Kidney (tissue), 14 donors: Measurements from ENCODE around the gene SRCIN1. TPM values are rescaled to one million over a fixed set of nuclear protein-coding genes. Genes with fewer than 3 reads are reported as not detected.

Experiments
- DNase-seq, 5 donors: peaks; one replicate each; pipeline ENCODE4 v3.0.0-alpha.2; 2013 to 2020
- FAIRE-seq: peaks from 2 replicates; lab custom pipeline; 2012; peaks lifted over from hg19 to GRCh38; lab: Jason Lieb, UNC
- H3K27ac ChIP-seq, 2 donors: one replicate each; pipeline ENCODE4 v1.7.0; 2013; ENCODE audit warnings: low read depth in 2 of 2, low read length in 2 of 2, inconsistent platforms in 1 of 2
- H3K27me3 ChIP-seq: one replicate; pipeline ENCODE4 v1.7.1; 2013; ENCODE audit warnings: low read length, inconsistent platforms; ENCODE audit not compliant: control insufficient read depth, insufficient read depth
- H3K36me3 ChIP-seq, 3 donors: one replicate each; pipeline versions ENCODE4 v1.7.0 to v1.7.1; 2013; ENCODE audit warnings: low read length in 3 of 3, control low read depth in 1 of 3, inconsistent platforms in 1 of 3; ENCODE audit not compliant: insufficient read depth in 3 of 3, control insufficient read depth in 2 of 3
- H3K4me1 ChIP-seq, 3 donors: one replicate each; pipeline versions ENCODE4 v1.7.0 to v1.7.1; 2013; ENCODE audit warnings: low read length in 3 of 3, inconsistent platforms in 1 of 3, low read depth in 1 of 3; ENCODE audit not compliant: control insufficient read depth in 2 of 3, insufficient read depth in 2 of 3
- H3K4me3 ChIP-seq, 3 donors: one replicate each; pipeline versions ENCODE4 v1.7.0 to v1.8.1; 2013; ENCODE audit warnings: low read length in 3 of 3, control low read depth in 1 of 3, inconsistent platforms in 1 of 3
- H3K9ac ChIP-seq, 3 donors: one replicate each; pipeline versions ENCODE4 v1.7.0 to v1.7.1; 2013; ENCODE audit warnings: low read length in 3 of 3, control low read depth in 1 of 3, inconsistent platforms in 1 of 3
- H3K9me3 ChIP-seq, 3 donors: one replicate each; pipeline versions ENCODE4 v1.7.0 to v1.7.1; 2013; ENCODE audit warnings: low read length in 3 of 3, control low read depth in 1 of 3, inconsistent platforms in 1 of 3; ENCODE audit not compliant: control insufficient read depth in 2 of 3, insufficient read depth in 1 of 3
- intact Hi-C: fragments of 100-400 bp; cut with DNase I; formaldehyde crosslinking; loops from one replicate; pipeline ENCODE4 v1.11.1; 2022
- polyA plus RNA-seq: library from polyadenylated mRNA; stranded (reverse); fragments of 350-450 nt; fragmentation: Illumina TruSeq; extraction: RNeasy Lipid Tissue Mini Kit (QIAGEN cat#74804); gene quantifications from one replicate; pipeline ENCODE4 v1.2.3, GENCODE V29; 2014; ENCODE audit warnings: low read depth, low replicate concordance; ENCODE audit not compliant: insufficient read depth
- total RNA-seq: library from RNA; stranded (reverse); fragmentation: NEBNext Ultra II Directional; extraction: Animal tissue kit (Norgen Biotek cat#: 25700); gene quantifications from one replicate; pipeline ENCODE4 v1.2.1, GENCODE V29; 2021
- TF ChIP-seq, protein P1 (sequence below): IDR thresholded peaks from 3 replicates; pipeline ENCODE4 v1.5.1; 2012; ENCODE audit warnings: mild to moderate bottlenecking, moderate library complexity, borderline replicate concordance; ENCODE audit not compliant: insufficient read depth; ENCODE audit errors: extremely low read depth
- donor health status: control.
- donor health status: control.
- donor health status: control.
- donor health status: control.
- donor health status: control.
- donor health status: DM: yes; HTN: yes; CAD: no.
- donor health status: Normal renal cell carcinoma (clear cell type).

Gene SRCIN1
- total and polyA plus RNA-seq, 2 donors from 2014 or later: 0.34 to 6.1 TPM

DNA sequence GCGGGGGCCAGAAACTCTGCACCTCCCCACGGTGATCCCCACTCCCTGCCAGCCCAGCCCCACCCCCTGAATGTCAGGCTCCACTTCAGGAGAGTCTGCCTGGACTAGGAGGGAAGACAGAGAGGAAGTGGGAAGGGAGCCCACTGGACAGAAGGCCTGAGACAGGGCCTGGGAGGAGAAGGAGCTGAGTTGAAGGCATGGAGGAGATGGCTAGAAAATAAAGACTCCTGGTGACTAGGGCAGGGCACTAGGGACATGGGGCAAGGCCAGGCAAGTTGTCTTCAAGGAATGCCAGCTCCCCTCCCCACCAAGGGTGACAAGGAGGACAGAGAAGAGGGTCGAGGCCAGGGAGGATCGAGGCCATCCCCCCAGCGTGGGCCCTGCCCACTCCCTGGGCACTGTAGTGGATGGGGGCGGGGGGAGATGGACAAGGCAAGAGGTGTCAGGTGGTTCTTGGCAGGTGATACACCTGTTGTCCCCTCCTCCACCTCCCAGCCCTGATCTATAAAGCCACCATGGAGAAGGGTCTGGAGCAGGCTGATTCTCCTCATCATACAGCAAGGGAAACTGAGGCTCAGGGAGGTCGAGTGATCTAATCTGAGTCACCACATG is 19.7 kb downstream of the SRCIN1 start:
- Histone ChIP-seq H3K4me3 (no peak overlapping the region), H3K36me3 (no peaks in the 10 kb centered on the region), H3K27me3 (no peaks in the 10 kb centered on the region), H3K9me3 (no peaks in the 10 kb centered on the region), H3K9ac (no peak overlapping the region), H3K4me1 (no peaks in the 10 kb centered on the region), H3K27ac (no peak overlapping the region)
- intact Hi-C loops: no loop called here
- TF ChIP-seq, protein P1, sequence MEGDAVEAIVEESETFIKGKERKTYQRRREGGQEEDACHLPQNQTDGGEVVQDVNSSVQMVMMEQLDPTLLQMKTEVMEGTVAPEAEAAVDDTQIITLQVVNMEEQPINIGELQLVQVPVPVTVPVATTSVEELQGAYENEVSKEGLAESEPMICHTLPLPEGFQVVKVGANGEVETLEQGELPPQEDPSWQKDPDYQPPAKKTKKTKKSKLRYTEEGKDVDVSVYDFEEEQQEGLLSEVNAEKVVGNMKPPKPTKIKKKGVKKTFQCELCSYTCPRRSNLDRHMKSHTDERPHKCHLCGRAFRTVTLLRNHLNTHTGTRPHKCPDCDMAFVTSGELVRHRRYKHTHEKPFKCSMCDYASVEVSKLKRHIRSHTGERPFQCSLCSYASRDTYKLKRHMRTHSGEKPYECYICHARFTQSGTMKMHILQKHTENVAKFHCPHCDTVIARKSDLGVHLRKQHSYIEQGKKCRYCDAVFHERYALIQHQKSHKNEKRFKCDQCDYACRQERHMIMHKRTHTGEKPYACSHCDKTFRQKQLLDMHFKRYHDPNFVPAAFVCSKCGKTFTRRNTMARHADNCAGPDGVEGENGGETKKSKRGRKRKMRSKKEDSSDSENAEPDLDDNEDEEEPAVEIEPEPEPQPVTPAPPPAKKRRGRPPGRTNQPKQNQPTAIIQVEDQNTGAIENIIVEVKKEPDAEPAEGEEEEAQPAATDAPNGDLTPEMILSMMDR: no peak
- FAIRE-seq (no peak), DNase-seq (peak in 1 of 5 donors; percentile 53)

DNA sequence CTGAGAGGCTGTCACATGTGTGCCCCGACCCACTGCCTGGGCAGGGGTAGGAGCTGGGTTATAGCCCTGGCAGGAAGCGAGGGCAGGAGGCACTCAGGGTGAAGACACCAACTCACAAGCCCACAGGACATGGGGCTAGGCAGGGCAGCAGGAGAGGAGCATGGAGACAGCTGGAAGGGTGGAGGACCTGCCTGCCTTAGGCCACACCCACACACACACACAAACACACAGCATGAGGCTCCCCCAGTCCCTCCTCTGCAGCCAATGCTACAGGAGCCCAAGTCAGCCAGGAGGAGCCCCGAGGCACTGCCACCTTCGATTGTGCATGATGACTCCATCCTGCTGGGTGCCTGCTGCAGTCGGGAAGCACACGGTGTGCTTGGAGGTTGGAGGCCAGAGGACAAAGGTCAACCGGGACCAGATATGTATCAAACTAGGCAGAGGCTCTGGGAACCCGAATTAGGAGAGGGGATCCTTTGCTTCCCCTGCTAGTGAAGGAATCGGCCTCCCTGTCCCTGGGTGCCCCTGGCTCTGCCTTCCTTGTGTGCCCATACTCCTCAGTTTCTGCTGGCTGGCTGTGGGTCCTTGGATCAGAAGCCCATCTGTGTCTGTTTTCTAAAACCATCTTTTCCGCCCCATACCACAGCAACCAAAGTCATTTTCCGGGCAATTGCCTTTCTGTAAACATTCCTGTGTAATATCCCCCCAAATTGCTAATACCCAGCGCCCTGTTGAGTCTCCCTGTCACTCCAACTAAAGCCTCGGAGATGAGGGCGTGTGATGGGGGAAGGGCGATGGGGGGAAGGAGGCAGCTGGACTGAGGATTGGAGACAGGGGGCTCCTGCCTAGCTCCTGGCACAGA is 20.5 kb downstream of the SRCIN1 start:
- intact Hi-C loops: no loop called here
- no peak overlapping the region for H3K27ac ChIP-seq
- FAIRE-seq: no peak
- H3K27me3 ChIP-seq: peaks cover 3% of the 10 kb centered on the region
- TF ChIP-seq, protein P1: no peak
- H3K9me3 ChIP-seq: no peaks in the 10 kb centered on the region
- no peaks in the 10 kb centered on the region for H3K4me1 ChIP-seq
- no peaks in the 10 kb centered on the region for H3K36me3 ChIP-seq
- peak in 1 of 5 donors; percentile 47 for DNase-seq
- H3K9ac ChIP-seq: no peak overlapping the region
- no peak overlapping the region for H3K4me3 ChIP-seq

DNA sequence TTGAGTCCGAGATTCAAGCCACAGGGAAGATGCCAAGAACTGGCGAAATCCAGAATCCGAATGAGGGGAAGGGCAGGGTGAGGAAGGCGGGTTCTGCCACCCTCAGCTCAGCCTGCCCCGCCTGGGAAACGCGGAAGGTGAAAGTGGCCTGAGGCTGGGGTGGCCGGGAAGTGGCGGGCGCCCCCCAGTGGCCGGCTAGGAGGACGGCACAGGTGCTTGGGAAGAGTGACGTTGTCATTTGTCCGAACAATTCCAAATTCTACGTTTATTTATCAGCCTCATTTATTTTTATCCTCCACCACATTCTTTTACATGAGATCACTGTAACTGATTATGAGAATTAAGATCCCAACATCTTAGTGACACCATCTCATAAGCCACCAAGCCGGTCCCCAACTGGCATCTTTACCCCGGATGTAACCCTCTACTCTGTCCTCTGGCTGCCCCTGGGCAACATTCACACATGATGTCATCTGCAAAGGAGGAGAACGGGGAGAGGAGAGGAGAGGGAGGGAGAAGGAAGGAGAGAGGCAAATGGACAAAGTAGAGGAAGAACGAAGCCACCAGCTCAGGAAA is 21.3 kb downstream of the SRCIN1 start:
- Histone ChIP-seq H3K4me3 (no peak overlapping the region), H3K9ac (no peak overlapping the region), H3K9me3 (no peaks in the 10 kb centered on the region), H3K36me3 (no peaks in the 10 kb centered on the region), H3K27ac (no peak overlapping the region), H3K27me3 (peaks cover 5% of the 10 kb centered on the region), H3K4me1 (no peaks in the 10 kb centered on the region)
- intact Hi-C loops: no loop called here
- FAIRE-seq: no peak
- peak in 4 of 5 donors; percentile 69 to 90 (median 74) for DNase-seq
- TF ChIP-seq, protein P1: peak; percentile 76
